Activated CD8-positive, alpha-beta memory T cell treated with anti-CD3 and anti-CD28 coated beads for 24 hours (primary cell): Measurements from ENCODE around the gene NKX2-2.
"Not testable (repeated sequence)": the region's sequence is repeated elsewhere in the genome, so short reads cannot be mapped to it uniquely, and the experiment has no call there.

Experiments
- DNase-seq: peaks from one replicate; pipeline ENCODE4 v3.0.0-alpha.2; 2020

NKX2-2 gene

GRCh38 chr20:21508230-21509078 is 5.4 kb downstream of the NKX2-2 start:
- no peak for DNase-seq

- DNase-seq: no peak
Observed at GRCh38 chr20:21507400-21508229, 6.2 kb downstream of the NKX2-2 start.

GRCh38 chr20:21505810-21506530 is 7.9 kb downstream of the NKX2-2 start:
- DNase-seq: peak; percentile 89

DNA sequence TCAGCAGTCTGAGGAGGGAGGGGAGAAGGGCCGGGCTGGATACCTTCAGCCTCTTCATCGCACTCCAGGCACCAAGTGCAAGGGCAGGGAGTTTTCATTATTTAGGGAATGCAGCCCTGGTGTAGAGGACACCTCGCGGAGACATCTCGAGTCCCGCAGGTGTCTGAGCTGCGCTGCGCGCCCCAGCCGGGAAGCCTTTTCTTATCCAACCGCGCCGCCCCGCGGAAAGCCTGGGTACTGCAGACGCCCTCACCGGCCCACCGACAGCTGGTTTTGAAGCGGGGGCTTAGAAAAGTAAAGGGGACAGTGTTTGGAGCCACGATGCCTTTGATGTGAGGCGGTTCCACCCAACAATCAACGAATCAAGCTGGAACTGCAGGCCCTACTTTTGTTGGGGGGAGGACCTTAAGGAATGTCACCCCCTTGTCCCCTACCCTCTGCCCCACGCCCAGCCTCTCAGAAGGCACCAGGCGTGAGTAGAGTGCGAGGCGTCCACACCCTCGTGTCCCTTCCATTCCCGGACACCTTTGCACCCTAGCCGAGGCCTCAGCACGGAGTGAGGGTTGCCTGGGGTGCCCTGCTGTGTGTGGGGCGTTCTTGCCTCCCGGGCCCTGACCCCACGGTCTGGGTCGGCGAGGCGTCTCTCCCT is 8.6 kb downstream of the NKX2-2 start:
- peak; percentile 98 for DNase-seq

GRCh38 chr20:21504323-21504722 is 9.5 kb downstream of the NKX2-2 start:
- no peak for DNase-seq

DNA sequence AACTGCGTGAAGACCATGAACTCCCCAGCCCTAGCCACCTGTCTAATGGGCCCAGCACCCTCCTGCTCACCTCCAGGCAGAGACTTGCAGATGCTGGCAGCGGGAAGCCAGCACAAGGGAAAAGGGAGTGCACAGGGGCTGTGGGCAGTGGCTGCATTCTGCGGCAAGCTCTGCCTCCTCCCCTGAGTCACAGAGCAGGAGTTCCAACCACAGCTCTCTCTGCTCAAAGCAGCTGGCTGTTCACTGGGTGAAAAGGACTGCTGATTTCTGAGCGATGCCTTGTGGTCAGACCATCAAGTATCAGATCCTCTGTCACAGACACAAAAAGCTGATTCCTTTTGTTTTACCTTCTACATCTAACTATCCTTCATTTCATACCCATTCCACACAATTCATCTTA is 10.5 kb downstream of the NKX2-2 start:
- no peak for DNase-seq

DNA sequence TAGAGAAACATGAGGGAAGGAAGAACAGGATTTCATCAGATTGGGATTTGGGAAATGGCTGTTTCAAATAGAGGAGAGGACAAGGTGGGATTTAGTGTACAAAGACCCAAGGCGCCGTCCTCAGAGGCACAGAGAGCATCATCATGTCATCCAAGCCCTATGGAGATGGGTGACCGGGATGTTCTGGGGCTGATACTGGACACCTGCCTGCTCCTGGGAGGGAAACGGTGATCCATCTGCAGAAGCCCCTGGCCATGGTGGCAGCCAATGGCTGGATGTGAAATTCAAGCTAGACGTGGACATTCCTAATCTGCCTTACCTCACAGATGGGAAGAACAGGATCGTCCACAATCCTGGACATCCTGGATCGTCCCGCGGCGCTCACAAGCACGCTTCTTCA is 12.7 kb downstream of the NKX2-2 start:
- no peak for DNase-seq

DNA sequence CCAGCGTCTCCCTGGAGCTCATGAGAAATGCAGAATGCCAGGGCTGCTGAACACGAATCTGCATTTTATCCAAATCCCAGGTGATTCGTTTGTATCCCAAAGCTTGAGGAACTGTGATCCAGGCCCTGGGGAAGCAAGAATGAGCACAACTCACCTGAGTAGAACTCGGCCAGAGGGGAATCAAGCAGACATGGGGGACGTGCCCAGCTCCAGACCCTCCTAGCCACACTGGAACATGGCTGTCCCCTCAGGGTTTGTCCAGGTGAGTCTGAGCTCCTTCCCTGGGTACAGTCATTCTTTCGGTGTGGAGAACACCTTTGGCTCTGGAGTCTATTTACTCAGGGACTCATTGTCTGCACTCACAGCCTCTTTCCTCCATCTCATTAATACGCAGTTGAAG is 13.3 kb downstream of the NKX2-2 start:
- DNase-seq: no peak

GRCh38 chr20:21499641-21500040 is 14.2 kb downstream of the NKX2-2 start:
- DNase-seq: no peak

DNA sequence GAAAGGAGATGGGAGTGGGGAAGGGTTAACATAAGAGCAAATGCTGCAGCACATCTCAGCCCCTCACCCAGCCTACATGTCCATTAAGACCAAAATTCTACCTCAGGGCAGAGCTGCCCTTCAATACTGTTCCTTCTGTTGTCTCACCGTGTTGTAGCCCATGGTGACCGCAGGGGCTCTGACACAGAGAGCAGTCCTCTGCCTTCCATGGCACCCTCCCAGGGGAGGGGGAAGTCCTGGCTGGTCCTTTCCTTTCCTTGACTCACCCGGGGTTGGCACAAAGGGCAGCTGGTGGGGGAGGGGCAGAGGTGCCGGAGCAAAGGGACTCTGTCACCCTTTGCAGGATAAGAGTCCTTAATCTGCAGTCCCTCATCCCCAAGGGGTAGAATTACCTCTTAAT is 15.2 kb downstream of the NKX2-2 start:
- DNase-seq: no peak

DNA sequence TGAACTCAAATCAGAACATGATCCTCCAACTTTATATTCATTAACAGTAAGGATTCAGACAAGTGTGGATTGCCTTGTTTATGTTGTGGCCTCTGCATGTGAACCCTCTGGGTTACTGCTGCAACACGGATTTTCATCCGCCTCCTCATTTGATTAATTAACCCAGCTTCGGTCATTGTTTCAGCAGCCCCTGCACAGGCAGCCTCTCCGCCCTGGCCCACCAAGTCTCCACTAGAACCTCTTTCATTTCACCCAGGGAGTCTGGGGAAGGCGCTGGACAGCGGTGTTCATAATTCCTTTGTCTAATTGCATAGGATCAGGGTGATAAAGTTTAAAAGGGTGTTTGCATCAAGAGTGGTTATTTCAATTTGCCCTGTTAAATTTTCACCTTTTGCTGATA is 15.7 kb downstream of the NKX2-2 start:
- no peak for DNase-seq

DNA sequence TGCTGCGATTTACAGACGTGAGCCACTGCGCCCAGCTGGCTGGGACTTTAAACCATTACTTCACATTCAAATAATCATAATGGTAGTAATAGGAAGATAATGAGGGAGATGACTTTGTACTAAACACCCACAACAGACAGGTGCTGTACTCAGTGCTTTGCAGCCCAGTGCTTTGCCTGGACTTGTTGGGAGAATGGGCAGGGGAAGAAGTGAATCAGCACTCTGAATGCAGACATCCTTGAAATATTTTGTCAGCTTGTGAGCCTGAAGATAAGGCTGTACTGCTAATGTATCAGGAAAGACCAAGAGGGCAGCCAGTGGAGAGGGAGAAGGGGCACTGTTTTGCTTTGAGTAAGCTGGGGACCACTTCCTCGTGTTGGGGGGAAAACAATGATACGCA is 17.4 kb downstream of the NKX2-2 start:
- no peak for DNase-seq

DNA sequence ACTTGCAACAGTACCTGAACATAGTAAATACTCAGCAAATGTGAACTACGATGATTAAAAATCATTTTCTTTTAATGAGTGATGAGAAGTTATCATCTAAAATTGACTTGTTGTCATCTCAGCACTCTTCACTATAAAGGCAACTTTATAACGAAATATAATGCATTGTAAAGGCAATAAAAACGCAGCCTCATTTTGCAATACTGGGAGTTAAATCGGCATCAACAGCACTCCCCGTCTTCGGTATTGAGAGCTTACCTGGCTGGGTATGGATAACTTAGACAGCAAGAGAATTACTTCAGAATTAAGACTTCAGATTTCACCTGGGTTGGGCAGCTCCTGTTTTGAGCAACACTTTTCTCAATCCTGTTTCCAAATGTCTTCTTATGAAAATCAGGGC is 20.8 kb downstream of the NKX2-2 start:
- DNase-seq: no peak

DNA sequence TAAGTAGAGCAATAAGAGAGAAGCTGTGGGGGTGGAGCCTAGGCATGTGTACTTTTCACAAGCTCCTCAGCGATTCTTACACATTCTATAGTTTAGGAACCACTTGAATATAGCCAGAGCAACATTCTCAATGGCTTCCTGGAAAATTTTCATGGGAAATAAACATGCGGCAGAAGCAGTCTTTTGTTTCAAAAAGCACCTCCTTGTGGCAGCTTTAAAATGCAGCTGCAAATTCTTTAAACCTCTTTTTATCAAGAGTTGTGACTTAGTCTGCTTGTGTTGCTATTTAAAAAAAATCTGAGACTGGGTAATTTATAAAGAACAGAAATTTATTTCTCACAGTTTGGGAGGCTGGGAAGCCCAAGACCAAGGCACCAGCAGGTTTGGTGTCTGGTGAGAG is 23.8 kb downstream of the NKX2-2 start:
- no peak for DNase-seq

DNA sequence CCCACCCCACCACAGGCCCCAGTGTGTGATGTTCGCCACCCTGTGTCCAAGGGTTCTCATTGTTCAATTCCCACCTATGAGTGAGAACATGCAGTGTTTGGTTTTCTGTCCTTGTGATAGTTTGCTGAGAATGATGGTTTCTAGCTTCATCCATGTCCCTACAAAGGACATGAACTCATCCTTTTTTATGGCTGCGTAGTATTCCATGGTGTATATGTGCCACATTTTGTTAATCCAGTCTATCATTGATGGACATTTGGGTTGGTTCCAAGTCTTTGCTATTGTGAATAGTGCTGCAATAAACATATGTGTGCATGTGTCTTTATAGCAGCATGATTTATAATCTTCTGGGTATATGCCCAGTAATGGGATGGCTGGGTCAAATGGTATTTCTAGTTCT is 33.7 kb downstream of the NKX2-2 start:
- not testable (repeated sequence) for DNase-seq

DNA sequence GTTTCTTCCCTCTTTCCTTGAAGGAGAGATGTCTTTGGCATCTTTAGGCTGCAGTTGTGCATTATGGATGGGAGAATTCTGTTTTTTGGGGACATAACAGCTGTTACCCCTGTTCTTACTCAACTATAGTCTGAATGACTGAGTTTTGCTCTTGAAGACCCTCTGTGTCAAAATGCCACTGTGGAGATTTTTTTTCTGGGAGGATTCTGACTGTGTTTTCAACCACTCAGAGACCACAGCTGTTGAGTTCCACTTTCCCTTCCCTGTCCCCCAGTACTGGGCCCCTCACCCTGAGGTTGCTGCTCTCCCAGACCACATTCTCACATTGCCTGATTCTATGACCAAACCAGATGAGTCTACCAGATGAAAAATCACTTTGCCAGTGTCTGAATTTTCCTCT is 48.1 kb downstream of the NKX2-2 start:
- DNase-seq: no peak

GRCh38 chr20:21464916-21465315 is 48.9 kb downstream of the NKX2-2 start:
- DNase-seq: no peak
